ENCODE measurements around the gene ERP29.

Gene ERP29

DNA sequence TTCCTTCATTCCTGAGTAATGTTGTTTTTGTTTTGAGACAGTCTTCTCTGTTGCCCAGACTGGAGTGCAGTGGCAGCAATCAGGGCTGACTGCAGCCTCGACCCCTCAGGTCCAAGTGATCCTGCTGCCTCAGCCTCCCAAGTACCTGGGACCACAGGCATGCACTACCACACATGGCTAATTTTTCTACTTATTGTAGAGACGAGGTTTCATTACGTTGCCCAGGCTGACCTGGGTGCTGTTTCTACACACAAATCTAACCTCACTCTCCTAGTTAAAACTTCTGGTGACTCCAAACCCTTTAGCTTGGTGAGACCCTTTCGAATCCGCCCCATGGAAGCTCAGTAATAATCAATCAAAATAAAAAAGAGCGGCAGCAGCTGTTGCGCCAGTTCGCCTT, 1.5 kb upstream of the ERP29 start:
- DNase-seq (ENCODE audit: insufficient read length, low spot score) (no peak), FAIRE-seq (no peak)
- TF ChIP-seq, protein P1, sequence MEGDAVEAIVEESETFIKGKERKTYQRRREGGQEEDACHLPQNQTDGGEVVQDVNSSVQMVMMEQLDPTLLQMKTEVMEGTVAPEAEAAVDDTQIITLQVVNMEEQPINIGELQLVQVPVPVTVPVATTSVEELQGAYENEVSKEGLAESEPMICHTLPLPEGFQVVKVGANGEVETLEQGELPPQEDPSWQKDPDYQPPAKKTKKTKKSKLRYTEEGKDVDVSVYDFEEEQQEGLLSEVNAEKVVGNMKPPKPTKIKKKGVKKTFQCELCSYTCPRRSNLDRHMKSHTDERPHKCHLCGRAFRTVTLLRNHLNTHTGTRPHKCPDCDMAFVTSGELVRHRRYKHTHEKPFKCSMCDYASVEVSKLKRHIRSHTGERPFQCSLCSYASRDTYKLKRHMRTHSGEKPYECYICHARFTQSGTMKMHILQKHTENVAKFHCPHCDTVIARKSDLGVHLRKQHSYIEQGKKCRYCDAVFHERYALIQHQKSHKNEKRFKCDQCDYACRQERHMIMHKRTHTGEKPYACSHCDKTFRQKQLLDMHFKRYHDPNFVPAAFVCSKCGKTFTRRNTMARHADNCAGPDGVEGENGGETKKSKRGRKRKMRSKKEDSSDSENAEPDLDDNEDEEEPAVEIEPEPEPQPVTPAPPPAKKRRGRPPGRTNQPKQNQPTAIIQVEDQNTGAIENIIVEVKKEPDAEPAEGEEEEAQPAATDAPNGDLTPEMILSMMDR (IDR thresholded peaks at IDR 0.05; ENCODE audit: insufficient read depth, missing control alignments) = no peak

- DNase-seq (ENCODE audit: insufficient read length, low spot score) (peak; percentile 28), FAIRE-seq (no peak)
- TF ChIP-seq, protein P1 (IDR thresholded peaks at IDR 0.05; ENCODE audit: insufficient read depth, missing control alignments) = no peak
Observed at GRCh38 chr12:112013601-112014402, 576 bp downstream of the ERP29 start.

- TF ChIP-seq, protein P1 (IDR thresholded peaks at IDR 0.05; ENCODE audit: insufficient read depth, missing control alignments) = no peak
- no peak for FAIRE-seq
- no peak for DNase-seq (ENCODE audit: insufficient read length, low spot score)
Observed at GRCh38 chr12:112015938-112016337, 2.7 kb downstream of the ERP29 start.

- FAIRE-seq (no peak), DNase-seq (ENCODE audit: insufficient read length, low spot score) (no peak)
- TF ChIP-seq, protein P1 (IDR thresholded peaks at IDR 0.05; ENCODE audit: insufficient read depth, missing control alignments) = no peak
Observed at GRCh38 chr12:112017041-112017440, 3.8 kb downstream of the ERP29 start.

DNA sequence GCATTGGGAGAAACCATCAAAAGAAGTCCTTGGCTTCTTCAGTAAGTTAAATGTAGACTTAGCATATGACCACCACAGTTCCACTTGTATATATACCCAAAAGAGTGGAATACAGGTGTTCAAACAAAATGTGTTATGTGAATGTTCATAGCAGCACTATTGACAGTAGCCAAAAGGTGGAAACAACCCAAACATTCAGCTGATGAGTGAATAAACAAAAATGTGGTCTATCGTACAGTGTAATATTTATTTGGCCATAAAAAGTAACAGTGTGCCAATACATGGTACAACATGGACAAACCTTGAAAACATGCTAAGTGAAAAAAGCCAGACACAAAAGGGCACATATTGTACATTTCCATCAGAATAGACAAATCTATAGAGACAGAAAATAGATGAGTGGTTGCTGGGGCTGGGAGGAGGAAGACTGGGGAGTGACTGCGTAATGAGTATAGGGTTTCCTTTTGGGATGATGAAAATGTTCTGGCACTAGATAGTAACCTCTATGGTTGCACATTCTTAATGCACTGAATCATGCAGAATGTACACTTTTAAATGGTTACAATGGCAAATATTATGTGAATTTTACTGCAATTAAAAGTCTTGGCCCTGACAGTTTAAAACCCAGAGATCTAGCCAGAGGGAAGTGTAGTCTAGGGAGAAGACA, 5.5 kb downstream of the ERP29 start:
- DNase-seq (ENCODE audit: insufficient read length, low spot score) = no peak
- no peak for FAIRE-seq
- TF ChIP-seq, protein P1 (IDR thresholded peaks at IDR 0.05; ENCODE audit: insufficient read depth, missing control alignments) = no peak

DNA sequence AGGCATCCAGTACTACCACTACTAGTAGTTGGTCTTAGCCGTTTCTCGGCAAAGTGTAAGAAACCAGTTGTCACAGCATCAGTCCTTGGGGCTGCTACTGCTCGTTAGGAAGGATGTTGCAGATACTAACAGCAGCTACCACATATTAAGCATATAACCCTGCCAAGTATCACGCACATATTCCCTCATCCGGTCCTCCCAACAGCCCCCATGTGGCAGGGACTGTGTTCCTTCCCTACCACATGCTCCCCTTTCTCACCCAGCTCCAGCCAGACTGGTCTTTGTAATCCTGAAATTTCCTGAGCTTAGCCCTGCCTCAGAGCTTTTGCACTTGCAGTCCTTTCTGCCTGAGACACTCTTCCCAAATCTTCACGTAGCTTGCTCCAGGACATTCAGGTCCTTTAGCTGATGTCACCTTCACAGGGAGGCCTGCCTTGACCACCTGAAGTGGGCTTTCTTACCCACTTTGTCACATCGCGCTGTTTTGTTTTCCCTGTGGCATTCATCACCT, 7.8 kb downstream of the ERP29 start:
- no peak for FAIRE-seq
- no peak for DNase-seq (ENCODE audit: insufficient read length, low spot score)
- TF ChIP-seq, protein P1 (IDR thresholded peaks at IDR 0.05; ENCODE audit: insufficient read depth, missing control alignments) = no peak
